HEK293 (cell line): ENCODE results near the gene IFRD2.

Experiments used
- EGR2 ChIP-seq: fragments of 450-650 bp; formaldehyde crosslinking; IDR thresholded peaks from 2 replicates; pipeline ENCODE4 v1.5.1; 2016; ENCODE audit warnings: low read depth, missing biosample characterization, missing genetic modification characterization
- GLIS1 ChIP-seq: fragments of 450-650 bp; formaldehyde crosslinking; IDR thresholded peaks from 2 replicates; pipeline ENCODE4 v1.5.1; 2016; ENCODE audit warnings: missing biosample characterization, missing genetic modification characterization
- GLIS2 ChIP-seq: fragments of 450-650 bp; formaldehyde crosslinking; IDR thresholded peaks from 2 replicates; pipeline ENCODE4 v1.5.1; 2016; ENCODE audit warnings: missing biosample characterization, missing genetic modification characterization
- KLF1 ChIP-seq: fragments of 450-650 bp; formaldehyde crosslinking; IDR thresholded peaks from 2 replicates; pipeline ENCODE4 v1.5.1; 2016; ENCODE audit warnings: missing biosample characterization, missing genetic modification characterization
- KLF9 ChIP-seq: fragments of 450-650 bp; formaldehyde crosslinking; IDR thresholded peaks from 2 replicates; pipeline ENCODE4 v1.5.1; 2016; ENCODE audit warnings: missing biosample characterization, missing genetic modification characterization, low read depth
- MEIS1 ChIP-seq: sonication (generic); formaldehyde crosslinking; IDR thresholded peaks from 2 replicates; pipeline ENCODE4 v1.8.1; 2022; ENCODE audit warnings: missing genetic modification reagents, mild to moderate bottlenecking, borderline replicate concordance
- PRDM10 ChIP-seq: fragments of 450-650 bp; formaldehyde crosslinking; IDR thresholded peaks from 2 replicates; pipeline ENCODE4 v1.5.1; 2016; ENCODE audit warnings: missing biosample characterization, missing genetic modification characterization
- RBAK ChIP-seq: fragments of 450-650 bp; formaldehyde crosslinking; IDR thresholded peaks from 2 replicates; pipeline ENCODE4 v1.5.1; 2016; ENCODE audit warnings: missing biosample characterization, missing genetic modification characterization
- SP2 ChIP-seq: fragments of 450-650 bp; formaldehyde crosslinking; IDR thresholded peaks from 2 replicates; pipeline ENCODE4 v1.5.1; 2016; ENCODE audit warnings: missing biosample characterization, missing genetic modification characterization
- SP3 ChIP-seq: fragments of 450-650 bp; formaldehyde crosslinking; IDR thresholded peaks from 2 replicates; pipeline ENCODE4 v1.5.1; 2016; ENCODE audit warnings: missing biosample characterization, missing genetic modification characterization
- SP7 ChIP-seq: fragments of 450-650 bp; formaldehyde crosslinking; IDR thresholded peaks from 2 replicates; pipeline ENCODE4 v1.5.1; 2016; ENCODE audit warnings: missing biosample characterization, missing genetic modification characterization
- ZBTB17 ChIP-seq: fragments of 450-650 bp; formaldehyde crosslinking; IDR thresholded peaks from 2 replicates; pipeline ENCODE4 v1.5.1; 2016; ENCODE audit warnings: missing biosample characterization, missing genetic modification characterization
- ZFHX2 ChIP-seq: fragments of 450-650 bp; formaldehyde crosslinking; conservative IDR thresholded peaks from 2 replicates; pipeline ENCODE4 v1.5.1; 2016; ENCODE audit warnings: missing biosample characterization, missing genetic modification characterization
- ZNF19 ChIP-seq: fragments of 450-650 bp; formaldehyde crosslinking; IDR thresholded peaks from 2 replicates; pipeline ENCODE4; 2016; ENCODE audit warnings: missing biosample characterization, missing genetic modification characterization, low read depth
- ZNF211 ChIP-seq: fragments of 450-650 bp; formaldehyde crosslinking; IDR thresholded peaks from 2 replicates; pipeline ENCODE4 v1.5.1; 2016; ENCODE audit warnings: low read depth, missing biosample characterization, missing genetic modification characterization
- ZNF37A ChIP-seq: fragments of 450-650 bp; IDR thresholded peaks from 2 replicates; pipeline ENCODE4 v1.5.1; 2018; ENCODE audit warnings: missing biosample characterization, missing genetic modification characterization
- ZNF391 ChIP-seq: fragments of 450-650 bp; formaldehyde crosslinking; IDR thresholded peaks from 2 replicates; pipeline ENCODE4 v1.5.1; 2016; ENCODE audit warnings: low read depth, missing biosample characterization, missing genetic modification characterization, borderline replicate concordance
- ZNF398 ChIP-seq: fragments of 450-650 bp; formaldehyde crosslinking; IDR thresholded peaks from 2 replicates; pipeline ENCODE4 v1.5.1; 2017; ENCODE audit warnings: missing biosample characterization, missing genetic modification characterization
- ZNF521 ChIP-seq: fragments of 450-650 bp; formaldehyde crosslinking; IDR thresholded peaks from 2 replicates; pipeline ENCODE4 v1.5.1; 2017; ENCODE audit warnings: missing biosample characterization, mild to moderate bottlenecking, missing genetic modification characterization
- ZNF585B ChIP-seq: fragments of 450-650 bp; formaldehyde crosslinking; IDR thresholded peaks from 2 replicates; pipeline ENCODE4 v1.5.1; 2016; ENCODE audit warnings: missing biosample characterization, missing genetic modification characterization
- ZNF600 ChIP-seq: fragments of 450-650 bp; formaldehyde crosslinking; IDR thresholded peaks from 2 replicates; pipeline ENCODE4 v1.5.1; 2016; ENCODE audit warnings: missing biosample characterization, missing genetic modification characterization
- ZNF777 ChIP-seq: fragments of 450-650 bp; formaldehyde crosslinking; IDR thresholded peaks from 2 replicates; pipeline ENCODE4 v1.5.1; 2017; ENCODE audit warnings: missing biosample characterization, missing genetic modification characterization, borderline replicate concordance
- TF ChIP-seq, protein P1 (sequence below): fragments of 450-650 bp; formaldehyde crosslinking; conservative IDR thresholded peaks from 2 replicates; pipeline ENCODE4 v1.5.1; 2016; ENCODE audit warnings: low read depth, missing biosample characterization, missing genetic modification characterization
- TF ChIP-seq, protein P2 (sequence below): fragments of 450-650 bp; formaldehyde crosslinking; IDR thresholded peaks from 2 replicates; pipeline ENCODE4 v1.5.1; 2016; ENCODE audit warnings: missing biosample characterization, missing genetic modification characterization
- TF ChIP-seq, protein P3 (sequence below): fragments of 450-650 bp; formaldehyde crosslinking; IDR thresholded peaks from 2 replicates; pipeline ENCODE4 v1.5.0; 2017; ENCODE audit warnings: missing biosample characterization, missing genetic modification characterization, borderline replicate concordance

IFRD2 gene

DNA sequence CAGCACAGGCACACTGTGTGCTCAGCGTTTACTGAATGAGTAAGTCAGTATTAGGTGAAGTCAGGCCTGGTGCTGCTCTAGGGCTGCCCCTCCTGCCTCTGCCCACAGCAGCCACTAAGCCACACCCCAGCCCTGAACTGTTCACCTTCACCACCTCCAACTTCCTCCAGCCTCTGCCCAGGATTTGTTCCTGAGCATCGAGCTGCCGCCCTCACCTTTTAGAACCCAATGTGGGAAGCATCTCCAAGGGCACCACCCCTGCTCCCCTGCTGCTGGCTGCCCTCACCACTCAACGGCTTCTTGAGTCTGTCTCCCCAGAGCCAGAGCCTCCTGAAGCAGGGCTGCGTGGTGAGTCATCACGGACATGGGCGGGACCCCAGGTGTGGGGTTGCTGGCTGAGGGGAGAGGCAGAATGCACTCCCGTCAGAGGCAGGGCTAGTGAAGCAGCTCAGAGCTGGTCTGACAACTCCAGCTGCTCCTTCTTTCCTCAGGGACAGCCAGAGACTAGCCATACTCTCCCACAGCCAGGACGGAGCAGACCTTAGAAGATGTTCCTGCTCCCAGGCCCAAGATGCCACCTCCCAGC lies 24.5 kb upstream of the IFRD2 start (continued):
- TF ChIP-seq, protein P1, sequence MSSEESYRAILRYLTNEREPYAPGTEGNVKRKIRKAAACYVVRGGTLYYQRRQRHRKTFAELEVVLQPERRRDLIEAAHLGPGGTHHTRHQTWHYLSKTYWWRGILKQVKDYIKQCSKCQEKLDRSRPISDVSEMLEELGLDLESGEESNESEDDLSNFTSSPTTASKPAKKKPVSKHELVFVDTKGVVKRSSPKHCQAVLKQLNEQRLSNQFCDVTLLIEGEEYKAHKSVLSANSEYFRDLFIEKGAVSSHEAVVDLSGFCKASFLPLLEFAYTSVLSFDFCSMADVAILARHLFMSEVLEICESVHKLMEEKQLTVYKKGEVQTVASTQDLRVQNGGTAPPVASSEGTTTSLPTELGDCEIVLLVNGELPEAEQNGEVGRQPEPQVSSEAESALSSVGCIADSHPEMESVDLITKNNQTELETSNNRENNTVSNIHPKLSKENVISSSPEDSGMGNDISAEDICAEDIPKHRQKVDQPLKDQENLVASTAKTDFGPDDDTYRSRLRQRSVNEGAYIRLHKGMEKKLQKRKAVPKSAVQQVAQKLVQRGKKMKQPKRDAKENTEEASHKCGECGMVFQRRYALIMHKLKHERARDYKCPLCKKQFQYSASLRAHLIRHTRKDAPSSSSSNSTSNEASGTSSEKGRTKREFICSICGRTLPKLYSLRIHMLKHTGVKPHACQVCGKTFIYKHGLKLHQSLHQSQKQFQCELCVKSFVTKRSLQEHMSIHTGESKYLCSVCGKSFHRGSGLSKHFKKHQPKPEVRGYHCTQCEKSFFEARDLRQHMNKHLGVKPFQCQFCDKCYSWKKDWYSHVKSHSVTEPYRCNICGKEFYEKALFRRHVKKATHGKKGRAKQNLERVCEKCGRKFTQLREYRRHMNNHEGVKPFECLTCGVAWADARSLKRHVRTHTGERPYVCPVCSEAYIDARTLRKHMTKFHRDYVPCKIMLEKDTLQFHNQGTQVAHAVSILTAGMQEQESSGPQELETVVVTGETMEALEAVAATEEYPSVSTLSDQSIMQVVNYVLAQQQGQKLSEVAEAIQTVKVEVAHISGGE (tag by site-specific recombination): no peak
- TF ChIP-seq GLIS2 (tag by site-specific recombination): peak; percentile 61; the same call in 1 of the 2 replicates
- TF ChIP-seq KLF9 (tag by site-specific recombination): peak; percentile 70
- no peak for TF ChIP-seq ZNF777 (tag by site-specific recombination)
- TF ChIP-seq, protein P2, sequence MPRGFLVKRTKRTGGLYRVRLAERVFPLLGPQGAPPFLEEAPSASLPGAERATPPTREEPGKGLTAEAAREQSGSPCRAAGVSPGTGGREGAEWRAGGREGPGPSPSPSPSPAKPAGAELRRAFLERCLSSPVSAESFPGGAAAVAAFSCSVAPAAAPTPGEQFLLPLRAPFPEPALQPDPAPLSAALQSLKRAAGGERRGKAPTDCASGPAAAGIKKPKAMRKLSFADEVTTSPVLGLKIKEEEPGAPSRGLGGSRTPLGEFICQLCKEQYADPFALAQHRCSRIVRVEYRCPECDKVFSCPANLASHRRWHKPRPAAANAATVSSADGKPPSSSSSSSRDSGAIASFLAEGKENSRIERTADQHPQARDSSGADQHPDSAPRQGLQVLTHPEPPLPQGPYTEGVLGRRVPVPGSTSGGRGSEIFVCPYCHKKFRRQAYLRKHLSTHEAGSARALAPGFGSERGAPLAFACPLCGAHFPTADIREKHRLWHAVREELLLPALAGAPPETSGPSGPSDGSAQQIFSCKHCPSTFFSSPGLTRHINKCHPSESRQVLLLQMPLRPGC (tag by site-specific recombination): 0 out of 2 replicates have a peak, but pooled peaks have one; percentile 13
- TF ChIP-seq ZNF391: 0 out of 2 replicates have a peak, but pooled peaks have one; percentile 18
- TF ChIP-seq ZFHX2: peak; percentile 92
- TF ChIP-seq, protein P3, sequence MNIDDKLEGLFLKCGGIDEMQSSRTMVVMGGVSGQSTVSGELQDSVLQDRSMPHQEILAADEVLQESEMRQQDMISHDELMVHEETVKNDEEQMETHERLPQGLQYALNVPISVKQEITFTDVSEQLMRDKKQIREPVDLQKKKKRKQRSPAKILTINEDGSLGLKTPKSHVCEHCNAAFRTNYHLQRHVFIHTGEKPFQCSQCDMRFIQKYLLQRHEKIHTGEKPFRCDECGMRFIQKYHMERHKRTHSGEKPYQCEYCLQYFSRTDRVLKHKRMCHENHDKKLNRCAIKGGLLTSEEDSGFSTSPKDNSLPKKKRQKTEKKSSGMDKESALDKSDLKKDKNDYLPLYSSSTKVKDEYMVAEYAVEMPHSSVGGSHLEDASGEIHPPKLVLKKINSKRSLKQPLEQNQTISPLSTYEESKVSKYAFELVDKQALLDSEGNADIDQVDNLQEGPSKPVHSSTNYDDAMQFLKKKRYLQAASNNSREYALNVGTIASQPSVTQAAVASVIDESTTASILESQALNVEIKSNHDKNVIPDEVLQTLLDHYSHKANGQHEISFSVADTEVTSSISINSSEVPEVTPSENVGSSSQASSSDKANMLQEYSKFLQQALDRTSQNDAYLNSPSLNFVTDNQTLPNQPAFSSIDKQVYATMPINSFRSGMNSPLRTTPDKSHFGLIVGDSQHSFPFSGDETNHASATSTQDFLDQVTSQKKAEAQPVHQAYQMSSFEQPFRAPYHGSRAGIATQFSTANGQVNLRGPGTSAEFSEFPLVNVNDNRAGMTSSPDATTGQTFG: no peak
- peak; percentile 94 for TF ChIP-seq EGR2 (tag by site-specific recombination)
- peak; percentile 68 for TF ChIP-seq GLIS1
- TF ChIP-seq PRDM10 (tag by site-specific recombination): peak; percentile 32; the same call in 1 of the 2 replicates
- TF ChIP-seq ZNF521 (tag by site-specific recombination): no peak
- peak; percentile 55 for TF ChIP-seq SP2 (tag by site-specific recombination)
- no peak for TF ChIP-seq ZNF37A
- peak; percentile 75 for TF ChIP-seq SP7
- TF ChIP-seq RBAK: no peak
- TF ChIP-seq KLF1 (tag by site-specific recombination): peak; percentile 93
- TF ChIP-seq ZNF19 (tag by site-specific recombination): no peak
- peak; percentile 72 for TF ChIP-seq ZNF600
- peak; percentile 79 for TF ChIP-seq SP3
- no peak for TF ChIP-seq MEIS1 (CRISPR knock-in tag)
- TF ChIP-seq ZNF211 (tag by site-specific recombination): no peak
- no peak for TF ChIP-seq ZNF585B (tag by site-specific recombination)
- peak; percentile 76 for TF ChIP-seq ZBTB17 (tag by site-specific recombination)
- TF ChIP-seq ZNF398 (tag by site-specific recombination): peak; percentile 90
